ENCODE measurements around the gene KIF16B.

The KIF16B gene

GRCh38 chr20:16517946-16518783 is 55.1 kb downstream of the KIF16B start:
- peak; percentile 6 for DNase-seq

- DNase-seq, result no peak
These were observed 56.5 kb downstream of the KIF16B start for GRCh38 chr20:16516794-16517193.

- DNase-seq, result no peak
These were observed 58.2 kb downstream of the KIF16B start for GRCh38 chr20:16515046-16515445.

- DNase-seq, result no peak
These were observed 59.1 kb downstream of the KIF16B start for GRCh38 chr20:16514140-16514539.

- DNase-seq, result no peak
These were observed 67.4 kb downstream of the KIF16B start for GRCh38 chr20:16505894-16506293.

- DNase-seq, result no peak
These were observed 71.9 kb downstream of the KIF16B start for GRCh38 chr20:16501301-16501700.

- DNase-seq, result no peak
These were observed 73.1 kb downstream of the KIF16B start for GRCh38 chr20:16500197-16500596.

GRCh38 chr20:16498526-16499253 is 74.6 kb downstream of the KIF16B start:
- DNase-seq, result no peak

- DNase-seq, result no peak
These were observed 75.4 kb downstream of the KIF16B start for GRCh38 chr20:16497896-16498295.

GRCh38 chr20:16493486-16493885 is 79.8 kb downstream of the KIF16B start:
- no peak for DNase-seq

- DNase-seq, result no peak
These were observed 81.8 kb downstream of the KIF16B start for GRCh38 chr20:16491294-16491905.

GRCh38 chr20:16490696-16491095 is 82.6 kb downstream of the KIF16B start:
- DNase-seq, result no peak

GRCh38 chr20:16488616-16489015 is 84.6 kb downstream of the KIF16B start:
- DNase-seq, result no peak

GRCh38 chr20:16488086-16488485 is 85.2 kb downstream of the KIF16B start:
- DNase-seq, result no peak

- no peak for DNase-seq
These were observed 86.7 kb downstream of the KIF16B start for GRCh38 chr20:16486532-16486931.

GRCh38 chr20:16485401-16485800 is 87.8 kb downstream of the KIF16B start:
- DNase-seq, result no peak

- no peak for DNase-seq
These were observed 90.2 kb downstream of the KIF16B start for GRCh38 chr20:16483024-16483423.

GRCh38 chr20:16481977-16482376 is 91.3 kb downstream of the KIF16B start:
- DNase-seq, result no peak

- DNase-seq, result no peak
These were observed 93.6 kb downstream of the KIF16B start for GRCh38 chr20:16479666-16480065.

GRCh38 chr20:16477632-16478031 is 95.6 kb downstream of the KIF16B start:
- no peak for DNase-seq

GRCh38 chr20:16476032-16476431 is 97.2 kb downstream of the KIF16B start:
- peak; percentile 2 for DNase-seq

GRCh38 chr20:16475225-16475624 is 98.0 kb downstream of the KIF16B start:
- no peak for DNase-seq

- no peak for DNase-seq
These were observed 98.9 kb downstream of the KIF16B start for GRCh38 chr20:16474363-16474762.

Data from NCI-H226 (cell line).